Measurements from ENCODE around the gene CENPS.
"Not testable (repeated sequence)": the region's sequence is repeated elsewhere in the genome, so short reads cannot be mapped to it uniquely, and the experiment has no call there.

CENPS gene

GRCh38 chr1:10421637-10422036 is 8.6 kb upstream of the CENPS start:
- no peak for DNase-seq

- DNase-seq = no peak
Observed at GRCh38 chr1:10424034-10424433, 6.2 kb upstream of the CENPS start.

- DNase-seq = no peak
Observed at GRCh38 chr1:10424651-10425050, 5.6 kb upstream of the CENPS start.

GRCh38 chr1:10425826-10426534 is 4.3 kb upstream of the CENPS start:
- not testable (repeated sequence) for DNase-seq

DNA sequence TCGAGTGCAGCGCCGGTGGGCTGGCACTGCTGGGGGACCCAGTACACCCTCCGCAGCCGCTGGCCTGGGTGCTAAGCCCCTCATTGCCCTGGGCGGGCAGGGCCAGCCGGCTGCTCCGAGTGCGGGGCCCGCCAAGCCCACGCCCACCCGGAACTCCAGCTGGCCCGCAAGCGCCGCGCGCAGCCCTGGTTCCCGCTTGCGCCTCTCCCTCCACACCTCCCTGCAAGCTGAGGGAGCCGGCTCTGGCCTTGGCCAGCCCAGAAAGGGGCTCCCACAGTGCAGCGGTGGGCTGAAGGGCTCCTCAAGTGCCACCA is 3.7 kb upstream of the CENPS start:
- DNase-seq = not testable (repeated sequence)

DNA sequence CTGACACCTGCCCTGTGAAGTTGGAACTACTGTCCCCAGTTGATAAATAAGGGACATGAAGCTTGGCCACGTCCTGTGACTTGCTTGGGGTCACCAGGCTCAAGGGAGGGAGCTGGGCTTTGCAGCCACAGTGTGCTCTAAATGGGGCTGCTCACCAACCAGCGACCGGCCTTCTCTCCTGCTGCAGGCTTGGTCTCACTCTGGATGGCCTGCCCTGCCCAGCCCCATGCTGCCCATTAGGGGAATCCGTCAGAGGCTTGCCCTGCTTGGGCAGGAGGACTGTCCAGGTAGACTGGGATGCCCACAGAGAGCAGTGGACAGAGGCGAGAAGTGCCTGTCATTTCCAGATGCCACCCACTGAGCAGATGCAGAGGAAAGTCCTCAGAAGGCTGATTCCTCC is 1.2 kb upstream of the CENPS start:
- DNase-seq = no peak

DNA sequence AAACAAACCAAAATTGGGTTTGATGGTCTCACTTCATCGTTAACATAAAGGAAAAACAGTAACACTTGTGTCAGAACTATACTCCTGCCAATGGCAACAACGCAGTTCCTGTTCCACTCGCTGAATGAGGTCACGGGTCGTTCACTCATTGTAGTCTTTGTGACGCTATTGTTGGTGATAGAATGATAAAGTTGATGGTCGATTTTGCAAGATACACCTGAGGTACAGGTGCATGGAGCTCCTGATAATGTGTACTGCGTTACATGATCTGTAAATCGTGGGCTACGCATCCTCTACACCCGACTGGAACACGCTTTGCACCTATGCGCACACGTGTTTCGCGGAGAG is 391 bp upstream of the CENPS start:
- no peak for DNase-seq

DNA sequence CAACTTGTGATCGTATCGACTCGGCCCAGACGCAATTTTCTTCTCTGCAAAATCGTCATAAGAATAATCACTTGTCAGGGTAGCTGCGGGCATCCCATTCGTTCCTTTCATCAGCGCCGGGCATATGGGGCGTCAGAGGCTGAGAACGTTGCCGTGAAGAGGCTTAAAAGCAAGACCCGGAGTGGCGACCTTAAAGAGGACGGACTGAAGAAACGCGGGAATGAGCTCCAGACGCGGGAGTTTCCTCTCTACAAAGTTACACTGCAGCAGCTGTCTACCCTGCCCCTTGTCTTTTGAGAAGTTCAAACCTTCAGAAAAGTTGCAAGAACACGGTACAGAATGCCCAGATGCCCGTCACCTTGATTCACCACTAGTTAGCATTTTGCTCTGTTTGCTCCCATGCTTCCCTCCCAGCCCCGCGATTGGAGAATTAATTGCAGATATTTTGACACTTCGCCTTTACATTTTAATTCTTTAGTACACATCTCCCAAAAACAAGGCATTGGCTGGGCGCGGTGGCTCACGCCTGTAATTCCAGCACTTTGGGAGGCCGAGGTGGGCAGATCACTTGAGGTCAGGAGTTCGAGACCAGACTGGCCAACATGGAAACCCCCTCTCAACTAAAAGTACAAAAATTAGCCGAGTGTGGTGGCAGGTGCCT is 967 bp downstream of the CENPS start:
- DNase-seq = no peak

- no peak for DNase-seq
Observed at GRCh38 chr1:10432910-10433700, 2.9 kb downstream of the CENPS start.

- no peak for DNase-seq
Observed at GRCh38 chr1:10433790-10434189, 3.6 kb downstream of the CENPS start.

DNA sequence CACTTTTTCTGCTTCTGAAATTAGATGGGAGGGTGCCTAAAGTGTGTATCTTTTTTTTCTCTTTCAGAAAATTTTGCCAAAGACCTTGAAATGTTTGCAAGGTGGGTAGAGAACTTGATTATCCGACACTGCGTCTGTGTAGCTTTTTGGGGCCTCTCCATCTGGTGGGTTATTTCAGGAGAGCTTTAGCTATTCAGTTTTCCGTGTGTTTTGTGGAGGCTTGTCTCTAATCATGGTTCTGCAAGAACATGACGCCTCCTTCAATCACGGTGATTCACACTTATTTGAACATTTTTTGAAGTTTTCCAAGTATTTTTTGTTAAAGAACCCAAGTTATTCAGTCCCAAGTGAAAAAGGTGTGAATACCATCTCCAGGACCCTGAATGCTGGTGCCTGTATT is 4.4 kb downstream of the CENPS start:
- no peak for DNase-seq

- no peak for DNase-seq
Observed at GRCh38 chr1:10437052-10437451, 6.8 kb downstream of the CENPS start.

DNA sequence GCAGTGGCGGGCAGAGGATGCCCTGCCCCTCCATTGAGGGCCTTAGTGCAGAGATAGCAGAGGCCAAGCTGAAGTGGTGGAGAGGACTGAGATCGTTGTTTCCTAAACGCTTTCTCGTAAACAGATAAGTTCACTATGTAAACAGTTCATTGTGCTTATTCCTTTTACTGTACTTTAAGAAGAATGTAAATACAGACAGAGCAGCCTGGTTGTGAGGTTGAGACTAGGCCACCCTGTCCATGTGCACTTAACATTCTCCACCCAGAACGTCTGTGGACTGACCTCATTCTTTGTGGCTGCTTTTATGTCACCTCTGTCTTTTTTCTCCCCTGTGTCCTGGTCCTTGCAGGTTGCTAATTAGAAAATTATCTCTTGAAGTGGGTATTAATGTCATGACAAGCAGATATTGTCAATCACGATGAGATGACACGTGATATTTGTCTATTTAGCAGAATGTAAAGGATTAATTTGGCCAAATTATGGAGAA is 8.5 kb downstream of the CENPS start:
- DNase-seq = no peak

GRCh38 chr1:10440305-10440704 is 10.1 kb downstream of the CENPS start:
- no peak for DNase-seq

GRCh38 chr1:10440794-10441193 is 10.6 kb downstream of the CENPS start:
- no peak for DNase-seq

GRCh38 chr1:10444248-10444647 is 14.0 kb downstream of the CENPS start:
- DNase-seq = no peak

- no peak for DNase-seq
Observed at GRCh38 chr1:10444795-10445397, 14.7 kb downstream of the CENPS start.

DNA sequence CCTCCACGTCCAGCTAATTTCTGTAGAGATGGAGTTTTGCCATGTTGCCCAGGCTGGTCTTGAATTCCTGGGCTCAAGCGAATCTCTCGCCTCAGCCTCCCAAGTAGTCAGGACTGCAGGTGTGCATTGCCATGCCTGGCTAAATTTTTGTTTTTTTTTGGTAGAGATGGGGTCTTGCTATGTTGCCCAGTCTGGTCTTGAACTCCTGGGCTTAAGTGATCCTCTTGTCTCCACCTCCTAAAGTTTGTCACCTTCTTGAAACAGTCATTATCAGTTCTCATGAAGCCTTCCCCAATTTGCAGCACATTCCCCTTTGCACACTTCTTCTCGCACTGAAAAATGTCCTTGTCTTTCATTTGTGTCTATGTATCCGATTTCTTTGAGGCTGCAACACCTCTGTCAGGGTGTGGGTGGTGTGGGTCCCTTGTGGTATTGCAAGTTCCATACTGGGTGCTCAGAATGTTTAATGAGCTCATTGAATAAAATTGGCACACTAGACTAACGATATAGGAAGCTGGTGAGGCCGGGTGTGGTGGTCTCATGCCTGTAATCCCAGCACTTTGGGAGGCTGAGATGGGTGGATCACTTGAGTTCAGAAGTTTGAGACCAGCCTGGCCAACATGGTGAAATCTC is 16.7 kb downstream of the CENPS start:
- DNase-seq = no peak

GRCh38 chr1:10449751-10450150 is 19.5 kb downstream of the CENPS start, which contains the start of gene CORT:
TSS of gene CORT (plus strand) at chr1:10450031. CDS start at chr1:10450224, 193 bp downstream.
- no peak for DNase-seq

DNA sequence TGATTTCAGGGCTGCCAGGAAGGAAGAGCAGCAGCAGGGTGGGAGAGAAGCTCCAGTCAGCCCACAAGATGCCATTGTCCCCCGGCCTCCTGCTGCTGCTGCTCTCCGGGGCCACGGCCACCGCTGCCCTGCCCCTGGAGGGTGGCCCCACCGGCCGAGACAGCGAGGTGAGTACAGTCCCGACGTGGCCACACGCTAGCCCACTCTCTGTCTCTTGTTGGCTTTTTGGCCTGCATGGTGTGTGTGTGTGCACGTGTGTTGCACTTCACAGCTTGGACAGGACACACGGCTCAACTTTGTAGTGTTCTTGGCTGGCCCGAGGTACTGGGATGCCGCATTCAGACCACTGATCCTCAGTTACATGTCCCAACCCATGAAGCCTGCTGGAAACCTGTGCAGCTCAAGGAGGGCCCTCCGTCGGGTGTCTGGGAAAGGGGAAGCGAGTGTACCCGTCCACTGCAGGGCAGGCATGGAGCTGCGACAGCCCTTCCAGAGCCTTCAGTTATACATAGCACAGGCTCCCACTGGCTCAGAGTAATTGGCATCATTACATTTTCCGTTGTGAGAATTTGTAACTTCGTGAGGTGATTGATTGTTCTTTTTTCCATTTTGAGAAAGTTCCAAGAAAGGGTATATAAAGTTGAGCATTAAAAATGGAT is 20.1 kb downstream of the CENPS start:
- no peak for DNase-seq

GRCh38 chr1:10450836-10451235 is 20.6 kb downstream of the CENPS start:
- DNase-seq = no peak

- DNase-seq = no peak
Observed at GRCh38 chr1:10451287-10451686, 21.1 kb downstream of the CENPS start.

DNA sequence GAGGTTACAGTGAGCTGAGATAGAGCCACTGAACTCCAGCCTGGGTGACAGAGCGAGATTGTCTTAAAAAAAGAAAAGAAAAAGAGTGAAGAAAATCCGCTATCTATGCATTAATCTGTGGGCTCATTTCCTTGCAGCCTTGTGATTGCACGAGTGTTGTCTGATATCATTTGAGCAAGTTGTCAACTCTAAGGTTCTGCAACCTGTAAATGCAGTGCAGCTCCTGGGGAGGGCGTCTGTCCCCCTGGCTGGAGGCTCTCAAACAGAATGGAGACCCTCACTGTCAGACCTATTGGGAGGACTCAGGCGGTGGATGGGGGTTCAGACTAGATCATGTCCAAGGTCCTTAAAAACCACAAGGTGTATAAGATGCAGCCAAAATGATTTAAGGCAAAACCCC is 25.8 kb downstream of the CENPS start:
- no peak for DNase-seq

All from CD4-positive, alpha-beta T cell treated with Interleukin-17A for 1 hour (primary cell).